ENCODE data around the gene ZMAT5. TPM values are rescaled to one million over a fixed set of nuclear protein-coding genes. Genes with fewer than 3 reads are reported as not detected.

Gene ZMAT5
- total and polyA plus RNA-seq, 2 of the 13 experiments (the other 11 are each of a cell fraction or from before 2014, with no cell fraction given) = 20.7 to 27.8 TPM

GRCh38 chr22:29716814-29717545 is 49.8 kb downstream of the ZMAT5 start (continued):
- TF ChIP-seq, protein P1, sequence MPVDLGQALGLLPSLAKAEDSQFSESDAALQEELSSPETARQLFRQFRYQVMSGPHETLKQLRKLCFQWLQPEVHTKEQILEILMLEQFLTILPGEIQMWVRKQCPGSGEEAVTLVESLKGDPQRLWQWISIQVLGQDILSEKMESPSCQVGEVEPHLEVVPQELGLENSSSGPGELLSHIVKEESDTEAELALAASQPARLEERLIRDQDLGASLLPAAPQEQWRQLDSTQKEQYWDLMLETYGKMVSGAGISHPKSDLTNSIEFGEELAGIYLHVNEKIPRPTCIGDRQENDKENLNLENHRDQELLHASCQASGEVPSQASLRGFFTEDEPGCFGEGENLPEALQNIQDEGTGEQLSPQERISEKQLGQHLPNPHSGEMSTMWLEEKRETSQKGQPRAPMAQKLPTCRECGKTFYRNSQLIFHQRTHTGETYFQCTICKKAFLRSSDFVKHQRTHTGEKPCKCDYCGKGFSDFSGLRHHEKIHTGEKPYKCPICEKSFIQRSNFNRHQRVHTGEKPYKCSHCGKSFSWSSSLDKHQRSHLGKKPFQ (CRISPR knock-in tag; IDR thresholded peaks at IDR 0.05; ENCODE audit: insufficient replicate concordance) = no peak
- TF ChIP-seq, protein P2, sequence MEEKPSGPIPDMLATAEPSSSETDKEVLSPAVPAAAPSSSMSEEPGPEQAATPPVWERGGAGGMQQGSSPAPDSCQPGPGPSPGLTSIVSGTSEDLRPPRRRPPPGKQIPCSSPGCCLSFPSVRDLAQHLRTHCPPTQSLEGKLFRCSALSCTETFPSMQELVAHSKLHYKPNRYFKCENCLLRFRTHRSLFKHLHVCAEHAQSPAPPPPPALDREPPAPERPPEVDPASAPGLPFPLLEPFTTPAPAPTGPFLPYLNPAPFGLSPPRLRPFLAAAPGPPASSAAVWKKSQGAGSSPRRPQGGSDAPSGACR (CRISPR knock-in tag; IDR thresholded peaks at IDR 0.05) = no peak
- TF ChIP-seq MZF1 (CRISPR knock-in tag; IDR thresholded peaks at IDR 0.05; ENCODE audit: borderline replicate concordance) = no peak
- TF ChIP-seq, protein P3, sequence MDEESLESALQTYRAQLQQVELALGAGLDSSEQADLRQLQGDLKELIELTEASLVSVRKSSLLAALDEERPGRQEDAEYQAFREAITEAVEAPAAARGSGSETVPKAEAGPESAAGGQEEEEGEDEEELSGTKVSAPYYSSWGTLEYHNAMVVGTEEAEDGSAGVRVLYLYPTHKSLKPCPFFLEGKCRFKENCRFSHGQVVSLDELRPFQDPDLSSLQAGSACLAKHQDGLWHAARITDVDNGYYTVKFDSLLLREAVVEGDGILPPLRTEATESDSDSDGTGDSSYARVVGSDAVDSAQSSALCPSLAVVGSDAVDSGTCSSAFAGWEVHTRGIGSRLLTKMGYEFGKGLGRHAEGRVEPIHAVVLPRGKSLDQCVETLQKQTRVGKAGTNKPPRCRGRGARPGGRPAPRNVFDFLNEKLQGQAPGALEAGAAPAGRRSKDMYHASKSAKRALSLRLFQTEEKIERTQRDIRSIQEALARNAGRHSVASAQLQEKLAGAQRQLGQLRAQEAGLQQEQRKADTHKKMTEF (CRISPR knock-in tag; IDR thresholded peaks at IDR 0.05) = peak; percentile 69; the same call in 1 of the 2 replicates
- TF ChIP-seq SATB2 (CRISPR knock-in tag; IDR thresholded peaks at IDR 0.05) = peak; percentile 94; the same call in 1 of the 2 replicates
- TF ChIP-seq PAF1 (CRISPR knock-in tag; IDR thresholded peaks at IDR 0.05) = no peak
- TF ChIP-seq ZNF446 (CRISPR knock-in tag; IDR thresholded peaks at IDR 0.05) = peak; percentile 91; the same call in 1 of the 2 replicates
- peak; percentile 74 for TF ChIP-seq ZSCAN21 (CRISPR knock-in tag; IDR thresholded peaks at IDR 0.05; ENCODE audit: borderline replicate concordance)
- peak; percentile 73; the same call in 1 of the 2 replicates for TF ChIP-seq ZNF256 (CRISPR knock-in tag; conservative IDR thresholded peaks at IDR 0.05)
- TF ChIP-seq ATM (IDR thresholded peaks at IDR 0.05; ENCODE audit: borderline replicate concordance) = no peak
- no peak for TF ChIP-seq SIN3B (IDR thresholded peaks at IDR 0.05; ENCODE audit: low read length)
- no peak for TF ChIP-seq ZNF496 (CRISPR knock-in tag; IDR thresholded peaks at IDR 0.05; ENCODE audit: insufficient replicate concordance)
- peak; percentile 59 for TF ChIP-seq U2AF1 (optimal IDR thresholded peaks at IDR 0.05; ENCODE audit: low read depth, low read length)
- TF ChIP-seq MYC (CRISPR knock-in tag; IDR thresholded peaks at IDR 0.05; ENCODE audit: borderline replicate concordance) = peak; percentile 31; the same call in 1 of the 2 replicates
- TF ChIP-seq TBL1XR1 (IDR thresholded peaks at IDR 0.05; ENCODE audit: borderline replicate concordance, low read length, partially characterized antibody) = no peak
- peak; percentile 92 for TF ChIP-seq ZBTB26 (CRISPR knock-in tag; IDR thresholded peaks at IDR 0.05; ENCODE audit: borderline replicate concordance)
- peak; percentile 40; the same call in 1 of the 2 replicates for TF ChIP-seq NR2F2 (IDR thresholded peaks at IDR 0.05; ENCODE audit: borderline replicate concordance, low read depth)
- no peak for TF ChIP-seq HNF1B (CRISPR knock-in tag; IDR thresholded peaks at IDR 0.05)
- no peak for TF ChIP-seq NFIB (CRISPR knock-in tag; IDR thresholded peaks at IDR 0.05; ENCODE audit: borderline replicate concordance)
- TF ChIP-seq POLR2AphosphoS2 (IDR thresholded peaks at IDR 0.05; ENCODE audit: low read depth, low read length) = no peak
- no peak for TF ChIP-seq ZNF850 (CRISPR knock-in tag; conservative IDR thresholded peaks at IDR 0.05)
- no peak for TF ChIP-seq NR2C2 (CRISPR knock-in tag; IDR thresholded peaks at IDR 0.05; ENCODE audit: borderline replicate concordance)
- TF ChIP-seq RBFOX2 (IDR thresholded peaks at IDR 0.05; ENCODE audit: low read depth, low read length) = no peak
